ENCODE results near the gene OGT. TPM values are rescaled to one million over a fixed set of nuclear protein-coding genes. Genes with fewer than 3 reads are reported as not detected.
A peak's percentile ranks its signal among the peaks of the same experiment; 100 is the strongest.

OGT gene
- total and polyA plus RNA-seq, 10 of the 15 experiments (the other 5 are each of a cell fraction or from before 2014, with no cell fraction given) = 38.2 to 671 (median 107) TPM

DNA sequence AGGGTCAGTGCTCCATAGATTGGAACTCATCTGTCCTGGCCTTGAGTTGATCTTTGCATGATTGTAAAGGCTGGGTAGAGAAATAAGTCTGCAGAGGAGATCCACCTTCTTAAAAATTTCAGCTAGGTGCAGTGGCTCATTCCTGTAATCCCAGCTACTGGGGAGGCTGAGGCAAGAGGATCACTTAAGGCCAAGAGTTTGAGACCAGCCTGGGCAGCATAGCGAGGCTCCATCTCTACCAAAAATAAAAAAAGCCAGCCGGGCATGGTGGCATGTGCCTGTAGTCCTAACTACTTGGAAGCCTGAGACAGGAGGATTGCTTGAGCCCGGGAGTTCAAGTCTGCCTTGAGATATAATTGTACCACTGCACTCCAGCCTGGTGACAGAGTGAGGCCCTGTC lies 85.9 kb downstream of the OGT start:
- BruUV-seq (replicated peaks) = TSS peak; percentile 78
- no peak for FAIRE-seq
- in situ Hi-C loops (cut with MboI) (loop anchor here (5.0 kb wide), 1 partner anchor 34 kb away; no protein-coding TSS in a partner anchor), intact Hi-C loops (cut with micrococcal nuclease; ENCODE audit: unreplicated experiment) (loop anchor here (1.0 to 5.0 kb wide), 3 partner anchors 15 to 76 kb away; no protein-coding TSS in a partner anchor)
- DNase-seq (ENCODE audit: low read depth, low spot score) = no peak
- peak overlapping the region; percentile 90 for H3K27ac ChIP-seq (ENCODE audit: control insufficient read depth, insufficient read depth)
- SMC1A ChIA-PET (ENCODE audit: uncharacterized antibody, unreplicated experiment) = interaction anchor here (0.6 to 9.3 kb wide), 11 partner anchors 11 to 104 kb away, joined by 3 to 119 read pairs (median 4); partner anchors contain the start of gene OGT
- RAD21 ChIA-PET (ENCODE audit: unreplicated experiment) = interaction anchor here (0.6 to 3.8 kb wide), 11 partner anchors 15 to 88 kb away, joined by 3 to 24 read pairs (median 9); no protein-coding TSS in a partner anchor
- H3K4me2 ChIP-seq (ENCODE audit: control insufficient read depth, insufficient read depth) = peak overlapping the region; percentile 80
- POLR2A ChIA-PET = interaction anchor here (1.5 to 2.4 kb wide), 4 partner anchors 11 to 85 kb away, joined by 4 to 10 read pairs (median 8); no protein-coding TSS in a partner anchor
- no peaks in the 10 kb centered on the region for H3K27me3 ChIP-seq (replicated peaks in 1 of 2; ENCODE audit: control insufficient read depth in 2 of 2, insufficient read depth in 2 of 2, low read length in 1 of 2)
- no peaks in the 10 kb centered on the region for H4K20me1 ChIP-seq (ENCODE audit: control insufficient read depth, insufficient read depth)
- no peak overlapping the region for H2AFZ ChIP-seq (ENCODE audit: control insufficient read depth, low read depth, low read length)
- WGBS (ENCODE audit: insufficient coverage, insufficient replicate concordance, low lambda C conversion rate, missing lambda C conversion rate) = 84% methylated on average over 3 of the region's 3 CpGs
- H3K9me3 ChIP-seq (replicated peaks; ENCODE audit: control insufficient read depth, insufficient read depth, low read length) = no peaks in the 10 kb centered on the region; the same call in 1 of the 3 replicates
- H3K79me2 ChIP-seq (ENCODE audit: control insufficient read depth, insufficient read depth, low read length) = peaks cover 22% of the 10 kb centered on the region
- no peak overlapping the region; the same call in 1 of the 2 replicates for H3K4me3 ChIP-seq
- H3K9ac ChIP-seq (ENCODE audit: control insufficient read depth, insufficient read depth, low read length) = peak overlapping the region; percentile 65
- H3K36me3 ChIP-seq (ENCODE audit: control insufficient read depth in 2 of 2, insufficient read depth in 2 of 2, low read length in 1 of 2) = peaks cover 0 to 3% of the 10 kb centered on the region in 2 experiments; a peak in 2 of 4 replicates
- TF ChIP-seq, protein P1, sequence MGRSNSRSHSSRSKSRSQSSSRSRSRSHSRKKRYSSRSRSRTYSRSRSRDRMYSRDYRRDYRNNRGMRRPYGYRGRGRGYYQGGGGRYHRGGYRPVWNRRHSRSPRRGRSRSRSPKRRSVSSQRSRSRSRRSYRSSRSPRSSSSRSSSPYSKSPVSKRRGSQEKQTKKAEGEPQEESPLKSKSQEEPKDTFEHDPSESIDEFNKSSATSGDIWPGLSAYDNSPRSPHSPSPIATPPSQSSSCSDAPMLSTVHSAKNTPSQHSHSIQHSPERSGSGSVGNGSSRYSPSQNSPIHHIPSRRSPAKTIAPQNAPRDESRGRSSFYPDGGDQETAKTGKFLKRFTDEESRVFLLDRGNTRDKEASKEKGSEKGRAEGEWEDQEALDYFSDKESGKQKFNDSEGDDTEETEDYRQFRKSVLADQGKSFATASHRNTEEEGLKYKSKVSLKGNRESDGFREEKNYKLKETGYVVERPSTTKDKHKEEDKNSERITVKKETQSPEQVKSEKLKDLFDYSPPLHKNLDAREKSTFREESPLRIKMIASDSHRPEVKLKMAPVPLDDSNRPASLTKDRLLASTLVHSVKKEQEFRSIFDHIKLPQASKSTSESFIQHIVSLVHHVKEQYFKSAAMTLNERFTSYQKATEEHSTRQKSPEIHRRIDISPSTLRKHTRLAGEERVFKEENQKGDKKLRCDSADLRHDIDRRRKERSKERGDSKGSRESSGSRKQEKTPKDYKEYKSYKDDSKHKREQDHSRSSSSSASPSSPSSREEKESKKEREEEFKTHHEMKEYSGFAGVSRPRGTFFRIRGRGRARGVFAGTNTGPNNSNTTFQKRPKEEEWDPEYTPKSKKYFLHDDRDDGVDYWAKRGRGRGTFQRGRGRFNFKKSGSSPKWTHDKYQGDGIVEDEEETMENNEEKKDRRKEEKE (IDR thresholded peaks at IDR 0.05) = no peak
- TF ChIP-seq HCFC1 (IDR thresholded peaks at IDR 0.05; ENCODE audit: low read length) = no peak
- 0 out of 2 replicates have a peak, but pooled peaks have one; percentile 8 for TF ChIP-seq POLR2AphosphoS5 (IDR thresholded peaks at IDR 0.05; ENCODE audit: low read length)
- TF ChIP-seq SMARCA5 (IDR thresholded peaks at IDR 0.05) = peak; percentile 68
- TF ChIP-seq, protein P2, sequence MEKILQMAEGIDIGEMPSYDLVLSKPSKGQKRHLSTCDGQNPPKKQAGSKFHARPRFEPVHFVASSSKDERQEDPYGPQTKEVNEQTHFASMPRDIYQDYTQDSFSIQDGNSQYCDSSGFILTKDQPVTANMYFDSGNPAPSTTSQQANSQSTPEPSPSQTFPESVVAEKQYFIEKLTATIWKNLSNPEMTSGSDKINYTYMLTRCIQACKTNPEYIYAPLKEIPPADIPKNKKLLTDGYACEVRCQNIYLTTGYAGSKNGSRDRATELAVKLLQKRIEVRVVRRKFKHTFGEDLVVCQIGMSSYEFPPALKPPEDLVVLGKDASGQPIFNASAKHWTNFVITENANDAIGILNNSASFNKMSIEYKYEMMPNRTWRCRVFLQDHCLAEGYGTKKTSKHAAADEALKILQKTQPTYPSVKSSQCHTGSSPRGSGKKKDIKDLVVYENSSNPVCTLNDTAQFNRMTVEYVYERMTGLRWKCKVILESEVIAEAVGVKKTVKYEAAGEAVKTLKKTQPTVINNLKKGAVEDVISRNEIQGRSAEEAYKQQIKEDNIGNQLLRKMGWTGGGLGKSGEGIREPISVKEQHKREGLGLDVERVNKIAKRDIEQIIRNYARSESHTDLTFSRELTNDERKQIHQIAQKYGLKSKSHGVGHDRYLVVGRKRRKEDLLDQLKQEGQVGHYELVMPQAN (conservative IDR thresholded peaks at IDR 0.05) = 0 out of 2 replicates have a peak, but pooled peaks have one; percentile 1
- ATAC-seq = no peak
- peaks cover 44% of the 10 kb centered on the region for H3K4me1 ChIP-seq (ENCODE audit: control insufficient read depth, insufficient read depth, low read length)
- CTCF ChIA-PET = interaction anchor here (0.7 to 3.4 kb wide), 10 partner anchors 8 to 106 kb away, joined by 3 to 24 read pairs (median 4); no protein-coding TSS in a partner anchor

Measured in GM12878 (cell line).